ENCODE data around the gene SFT2D1.
A peak's percentile ranks its signal among the peaks of the same experiment; 100 is the strongest.

The SFT2D1 gene

DNA sequence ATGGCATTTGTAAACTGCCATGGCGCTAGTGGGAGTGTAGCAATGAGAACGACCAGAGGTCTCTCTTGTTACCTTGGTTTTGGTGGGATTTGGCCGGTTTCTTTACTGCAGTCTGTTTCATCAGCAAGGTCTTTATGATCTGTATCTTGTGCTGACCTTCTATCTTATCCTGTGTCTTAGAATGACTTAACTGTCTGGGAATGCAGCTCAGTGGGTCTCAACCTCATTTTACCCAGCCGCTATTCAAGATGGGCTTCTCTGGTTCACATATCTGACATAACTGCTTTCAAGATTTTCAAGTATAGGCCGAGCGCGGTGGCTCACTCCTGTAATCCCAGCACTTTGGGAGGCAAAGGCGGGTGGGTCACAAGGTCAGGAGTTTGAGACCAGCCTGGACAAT, 1.9 kb upstream of the SFT2D1 start:
- TF ChIP-seq, protein P1, sequence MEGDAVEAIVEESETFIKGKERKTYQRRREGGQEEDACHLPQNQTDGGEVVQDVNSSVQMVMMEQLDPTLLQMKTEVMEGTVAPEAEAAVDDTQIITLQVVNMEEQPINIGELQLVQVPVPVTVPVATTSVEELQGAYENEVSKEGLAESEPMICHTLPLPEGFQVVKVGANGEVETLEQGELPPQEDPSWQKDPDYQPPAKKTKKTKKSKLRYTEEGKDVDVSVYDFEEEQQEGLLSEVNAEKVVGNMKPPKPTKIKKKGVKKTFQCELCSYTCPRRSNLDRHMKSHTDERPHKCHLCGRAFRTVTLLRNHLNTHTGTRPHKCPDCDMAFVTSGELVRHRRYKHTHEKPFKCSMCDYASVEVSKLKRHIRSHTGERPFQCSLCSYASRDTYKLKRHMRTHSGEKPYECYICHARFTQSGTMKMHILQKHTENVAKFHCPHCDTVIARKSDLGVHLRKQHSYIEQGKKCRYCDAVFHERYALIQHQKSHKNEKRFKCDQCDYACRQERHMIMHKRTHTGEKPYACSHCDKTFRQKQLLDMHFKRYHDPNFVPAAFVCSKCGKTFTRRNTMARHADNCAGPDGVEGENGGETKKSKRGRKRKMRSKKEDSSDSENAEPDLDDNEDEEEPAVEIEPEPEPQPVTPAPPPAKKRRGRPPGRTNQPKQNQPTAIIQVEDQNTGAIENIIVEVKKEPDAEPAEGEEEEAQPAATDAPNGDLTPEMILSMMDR (conservative IDR thresholded peaks at IDR 0.05; ENCODE audit: control insufficient read depth, insufficient read depth, low read depth, low read length): no peak
- no peak overlapping the region for H3K4me3 ChIP-seq (ENCODE audit: control insufficient read depth, low read depth, low read length)
- no peak for DNase-seq (ENCODE audit: low read depth)

- DNase-seq (ENCODE audit: low read depth): no peak
Observed at GRCh38 chr6:166343150-166343487, 774 bp upstream of the SFT2D1 start.

DNA sequence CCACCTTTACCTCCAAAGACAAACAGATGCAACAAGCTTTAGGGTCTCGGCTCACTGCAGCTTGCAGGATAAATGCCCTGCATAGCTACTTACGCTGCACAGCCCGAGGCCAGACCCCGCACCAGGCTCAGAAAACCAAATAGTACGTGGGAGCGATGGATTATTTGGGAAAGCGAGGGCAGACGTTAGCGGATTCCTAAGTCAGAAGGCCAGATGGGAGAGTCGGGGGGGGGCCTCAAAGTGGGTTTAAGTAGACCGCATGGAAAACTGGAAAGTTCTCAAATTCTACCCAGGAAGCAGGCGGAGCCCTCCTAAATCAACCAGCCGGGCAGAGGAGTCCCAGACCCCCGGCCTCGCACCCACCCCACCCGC, 382 bp downstream of the SFT2D1 start:
- TF ChIP-seq, protein P1 (conservative IDR thresholded peaks at IDR 0.05; ENCODE audit: control insufficient read depth, insufficient read depth, low read depth, low read length): no peak
- H3K4me3 ChIP-seq (ENCODE audit: control insufficient read depth, low read depth, low read length): peak overlapping the region; percentile 66
- DNase-seq (ENCODE audit: low read depth): peak; percentile 24

More at GRCh38 chr6:166343150-166343487, 774 bp upstream of the SFT2D1 start:
- peak overlapping the region; percentile 66 for H3K4me3 ChIP-seq (ENCODE audit: control insufficient read depth, low read depth, low read length)
- TF ChIP-seq, protein P1 (conservative IDR thresholded peaks at IDR 0.05; ENCODE audit: control insufficient read depth, insufficient read depth, low read depth, low read length): no peak

GRCh38 chr6:166341464-166341863, 881 bp downstream of the SFT2D1 start:
- TF ChIP-seq, protein P1 (conservative IDR thresholded peaks at IDR 0.05; ENCODE audit: control insufficient read depth, insufficient read depth, low read depth, low read length): no peak
- no peak for DNase-seq (ENCODE audit: low read depth)

DNA sequence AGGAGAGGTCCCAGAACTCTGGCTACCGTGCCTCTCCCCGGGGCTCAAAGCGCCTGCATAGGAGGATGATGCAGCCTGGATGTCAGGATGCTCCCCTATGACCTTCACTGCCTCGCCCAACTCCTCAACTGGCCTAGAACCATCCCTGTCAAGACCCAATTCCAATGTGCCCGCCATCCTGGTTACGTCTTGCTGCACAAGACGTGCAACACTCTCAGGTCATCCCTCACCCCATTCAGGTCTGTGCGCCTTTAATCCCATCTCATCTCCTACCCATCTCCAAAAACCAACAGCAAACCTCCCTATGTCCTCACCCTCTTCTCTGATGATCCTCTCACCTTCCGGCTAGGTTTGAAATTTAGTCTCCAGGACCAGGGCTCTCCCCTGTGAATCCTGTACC, 3.5 kb downstream of the SFT2D1 start:
- DNase-seq (ENCODE audit: low read depth): no peak
- TF ChIP-seq, protein P1 (conservative IDR thresholded peaks at IDR 0.05; ENCODE audit: control insufficient read depth, insufficient read depth, low read depth, low read length): no peak
- no peak overlapping the region for H3K4me3 ChIP-seq (ENCODE audit: control insufficient read depth, low read depth, low read length)

More at GRCh38 chr6:166341464-166341863, 881 bp downstream of the SFT2D1 start:
- H3K4me3 ChIP-seq (ENCODE audit: control insufficient read depth, low read depth, low read length): peak overlapping the region; percentile 66

DNA sequence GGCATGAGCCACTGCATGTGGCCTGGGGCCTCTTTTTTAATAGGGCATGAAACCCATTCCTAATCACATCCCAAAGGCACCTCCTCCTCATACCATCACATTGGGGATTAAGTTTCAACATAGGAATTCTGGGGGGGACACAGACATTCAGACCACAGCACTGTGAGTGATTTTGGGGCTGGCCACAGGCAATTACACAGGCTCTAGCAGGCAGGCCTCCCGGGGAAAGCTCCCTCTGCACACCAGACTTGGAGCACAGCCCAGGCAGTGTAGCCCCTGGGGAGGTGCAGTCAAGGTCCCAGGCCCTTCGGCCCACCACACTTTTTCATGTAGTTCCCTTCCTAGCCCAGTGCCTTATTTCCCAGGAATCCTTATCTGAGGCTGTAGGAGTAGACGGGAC, 5.5 kb downstream of the SFT2D1 start:
- TF ChIP-seq, protein P1 (conservative IDR thresholded peaks at IDR 0.05; ENCODE audit: control insufficient read depth, insufficient read depth, low read depth, low read length): no peak
- no peak overlapping the region for H3K4me3 ChIP-seq (ENCODE audit: control insufficient read depth, low read depth, low read length)
- no peak for DNase-seq (ENCODE audit: low read depth)
